Measurements from ENCODE around the gene GNAS-AS1. TPM values are rescaled to one million over a fixed set of nuclear protein-coding genes. Genes with fewer than 3 reads are reported as not detected.

Gene GNAS-AS1
- total RNA-seq, 1 donor from 2014 or later: 0.25 TPM

- Histone ChIP-seq H3K27me3 (ENCODE audit: low read depth) (no peaks in the 10 kb centered on the region), H3K9me3 (replicated peaks) (peaks cover 6% of the 10 kb centered on the region), H3K27ac (replicated peaks) (no peak overlapping the region), H3K4me1 (peaks cover 6% of the 10 kb centered on the region), H3K4me3 (no peak overlapping the region), H3K36me3 (no peaks in the 10 kb centered on the region)
- no peak for TF ChIP-seq CTCF (IDR thresholded peaks at IDR 0.05; ENCODE audit: borderline replicate concordance)
- intact Hi-C loops (cut with micrococcal nuclease): no loop called here
- DNase-seq: no peak
Measured at GRCh38 chr20:58883241-58883691, 32.6 kb upstream of the GNAS-AS1 start.

- Histone ChIP-seq H3K9me3 (replicated peaks) (peaks cover 6% of the 10 kb centered on the region), H3K27me3 (ENCODE audit: low read depth) (no peaks in the 10 kb centered on the region), H3K27ac (replicated peaks) (no peak overlapping the region), H3K4me3 (no peak overlapping the region), H3K4me1 (peaks cover under 1% of the 10 kb centered on the region), H3K36me3 (no peaks in the 10 kb centered on the region)
- TF ChIP-seq CTCF (IDR thresholded peaks at IDR 0.05; ENCODE audit: borderline replicate concordance): no peak
- no peak for DNase-seq
- intact Hi-C loops (cut with micrococcal nuclease): no loop called here
Measured at GRCh38 chr20:58882704-58883089, 32.0 kb upstream of the GNAS-AS1 start.

- no peaks in the 10 kb centered on the region for H3K27me3 ChIP-seq (ENCODE audit: low read depth)
- intact Hi-C loops (cut with micrococcal nuclease): no loop called here
- H3K9me3 ChIP-seq (replicated peaks): peaks cover 6% of the 10 kb centered on the region
- no peak overlapping the region for H3K4me3 ChIP-seq
- no peak for TF ChIP-seq CTCF (IDR thresholded peaks at IDR 0.05; ENCODE audit: borderline replicate concordance)
- H3K4me1 ChIP-seq: no peaks in the 10 kb centered on the region
- H3K36me3 ChIP-seq: no peaks in the 10 kb centered on the region
- no peak overlapping the region for H3K27ac ChIP-seq (replicated peaks)
- DNase-seq: no peak
Measured at GRCh38 chr20:58880994-58881752, 30.5 kb upstream of the GNAS-AS1 start.

- intact Hi-C loops (cut with micrococcal nuclease): no loop called here
- no peak for DNase-seq
- no peak overlapping the region for H3K27ac ChIP-seq (replicated peaks)
- no peak for TF ChIP-seq CTCF (IDR thresholded peaks at IDR 0.05; ENCODE audit: borderline replicate concordance)
- H3K36me3 ChIP-seq: no peaks in the 10 kb centered on the region
- H3K9me3 ChIP-seq (replicated peaks): peaks cover 3% of the 10 kb centered on the region
- H3K4me3 ChIP-seq: no peak overlapping the region
- no peaks in the 10 kb centered on the region for H3K27me3 ChIP-seq (ENCODE audit: low read depth)
- no peaks in the 10 kb centered on the region for H3K4me1 ChIP-seq
Measured at GRCh38 chr20:58880441-58880840, 29.7 kb upstream of the GNAS-AS1 start.

GRCh38 chr20:58878399-58878798, 27.7 kb upstream of the GNAS-AS1 start:
- Histone ChIP-seq H3K36me3 (no peaks in the 10 kb centered on the region), H3K9me3 (replicated peaks) (no peaks in the 10 kb centered on the region), H3K27me3 (ENCODE audit: low read depth) (no peaks in the 10 kb centered on the region), H3K4me3 (no peak overlapping the region), H3K4me1 (no peaks in the 10 kb centered on the region), H3K27ac (replicated peaks) (no peak overlapping the region)
- TF ChIP-seq CTCF (IDR thresholded peaks at IDR 0.05; ENCODE audit: borderline replicate concordance): no peak
- intact Hi-C loops (cut with micrococcal nuclease): loop anchor here (10.0 kb wide), 1 partner anchor 156 kb away; the partner anchor contains the start of gene ATP5F1E
- DNase-seq: no peak

Measured in left ventricle myocardium inferior (tissue), 1 donor.